SK-N-MC (cell line): ENCODE data around the gene CSTF1.

Experiments used
- EZH2 ChIP-seq: fragments of 200-600 bp; sonication (generic); IDR thresholded peaks from one replicate; pipeline ENCODE4 v1.6.1; 2017; ENCODE audit warnings: antibody characterized with exemption
- FOXP2 ChIP-seq: optimal IDR thresholded peaks from 2 replicates; pipeline ENCODE3; 2011; ENCODE audit warnings: mild to moderate bottlenecking, moderate library complexity; ENCODE audit not compliant: insufficient read depth; ENCODE audit errors: extremely low read length, control extremely low read depth
- POLR2AphosphoS5 ChIP-seq: IDR thresholded peaks from 2 replicates; pipeline ENCODE4 v1.6.1; 2012; ENCODE audit warnings: mild to moderate bottlenecking, low read depth, low read length, borderline replicate concordance

DNA sequence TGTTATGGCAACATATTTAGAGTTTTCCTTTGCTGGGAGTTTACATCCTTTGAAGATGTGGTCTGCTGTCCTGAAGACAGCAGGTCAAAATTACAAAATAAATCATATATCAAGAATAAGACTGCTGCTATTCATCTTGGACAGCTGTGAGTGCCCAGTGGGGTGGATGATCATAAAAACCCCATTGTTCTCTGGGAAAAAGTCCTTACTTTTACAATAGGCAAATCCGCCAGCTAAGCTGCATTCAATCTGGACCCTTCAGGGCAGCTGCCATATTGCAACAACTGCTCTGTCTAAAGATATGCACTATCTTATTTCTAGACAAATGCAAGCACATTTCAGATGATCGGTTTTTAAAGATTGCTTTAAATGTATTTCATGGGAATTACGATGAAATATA lies 39.0 kb downstream of the CSTF1 start:
- TF ChIP-seq EZH2 (no peak), POLR2AphosphoS5 (no peak), FOXP2 (no peak)
